GM19035 (cell line): ENCODE measurements around the gene PTCH1.
A peak's percentile ranks its signal among the peaks of the same experiment; 100 is the strongest.

Experiments
- ATAC-seq: cut with Tn5 transposase; IDR thresholded peaks from one replicate; pipeline ENCODE4 v1.9.1; 2021; ENCODE audit not compliant: unreplicated experiment

The PTCH1 gene

DNA sequence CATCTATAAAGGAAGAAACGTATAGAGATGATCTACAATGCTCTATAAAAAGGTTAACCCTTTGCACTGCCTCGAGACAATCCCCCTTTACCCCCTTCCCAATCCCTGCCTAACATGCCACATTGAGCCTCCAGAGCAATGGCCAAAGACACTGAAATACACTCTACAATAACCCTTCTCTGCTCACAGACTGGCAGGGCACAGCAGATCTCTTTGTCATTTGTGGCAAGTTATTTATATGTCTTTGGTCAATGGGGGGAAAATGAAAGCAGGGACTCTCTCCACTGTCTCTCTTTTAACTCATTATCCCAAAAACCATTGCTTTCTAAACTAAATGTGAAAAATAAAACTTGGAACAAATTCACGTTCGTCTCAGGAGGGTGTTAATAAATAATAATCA is 51.7 kb downstream of the PTCH1 start:
- ATAC-seq = no peak

DNA sequence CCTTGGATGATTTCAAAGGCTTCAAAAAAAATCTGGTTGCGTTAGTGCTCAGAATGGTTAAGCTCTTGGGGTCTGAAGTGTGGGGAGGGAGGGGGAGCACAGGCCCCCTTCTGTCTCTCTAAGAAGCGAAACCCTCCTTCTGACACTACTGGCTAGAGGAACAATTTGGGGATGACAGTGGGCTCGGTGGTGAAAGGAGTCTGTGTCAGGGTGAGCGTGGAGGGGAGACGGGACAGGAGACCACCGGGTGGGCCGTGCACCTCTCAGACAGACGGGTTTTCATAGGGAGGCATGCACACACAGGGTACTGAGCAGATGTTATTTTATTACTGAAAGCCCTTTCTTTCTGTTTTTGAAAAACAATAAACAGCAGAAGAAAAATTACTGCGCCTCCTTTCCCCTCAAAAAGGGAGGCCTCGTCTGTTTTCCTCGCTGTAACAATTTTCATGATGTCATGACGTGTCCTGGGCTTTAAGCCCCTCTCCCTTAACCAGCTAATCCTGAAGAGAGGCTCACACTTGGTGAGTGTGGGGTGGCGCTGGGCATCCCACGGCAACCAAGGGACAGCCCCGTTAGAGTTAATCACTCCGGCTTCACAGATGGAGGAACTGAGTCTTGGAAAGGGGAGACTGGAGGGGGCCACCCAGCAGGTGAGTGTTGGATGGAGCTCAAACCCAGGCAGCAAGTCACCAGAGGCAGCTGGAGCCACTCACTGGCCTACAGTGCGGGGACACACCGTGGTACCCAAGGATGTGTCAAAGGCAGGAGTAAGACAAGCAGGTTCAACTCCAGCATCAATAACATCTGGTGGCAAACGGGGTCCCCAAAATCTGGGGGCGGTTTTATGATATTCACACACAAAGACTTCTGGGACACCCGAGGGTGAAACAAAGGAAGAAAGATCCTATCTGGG is 53.4 kb downstream of the PTCH1 start:
- ATAC-seq = peak; percentile 11

DNA sequence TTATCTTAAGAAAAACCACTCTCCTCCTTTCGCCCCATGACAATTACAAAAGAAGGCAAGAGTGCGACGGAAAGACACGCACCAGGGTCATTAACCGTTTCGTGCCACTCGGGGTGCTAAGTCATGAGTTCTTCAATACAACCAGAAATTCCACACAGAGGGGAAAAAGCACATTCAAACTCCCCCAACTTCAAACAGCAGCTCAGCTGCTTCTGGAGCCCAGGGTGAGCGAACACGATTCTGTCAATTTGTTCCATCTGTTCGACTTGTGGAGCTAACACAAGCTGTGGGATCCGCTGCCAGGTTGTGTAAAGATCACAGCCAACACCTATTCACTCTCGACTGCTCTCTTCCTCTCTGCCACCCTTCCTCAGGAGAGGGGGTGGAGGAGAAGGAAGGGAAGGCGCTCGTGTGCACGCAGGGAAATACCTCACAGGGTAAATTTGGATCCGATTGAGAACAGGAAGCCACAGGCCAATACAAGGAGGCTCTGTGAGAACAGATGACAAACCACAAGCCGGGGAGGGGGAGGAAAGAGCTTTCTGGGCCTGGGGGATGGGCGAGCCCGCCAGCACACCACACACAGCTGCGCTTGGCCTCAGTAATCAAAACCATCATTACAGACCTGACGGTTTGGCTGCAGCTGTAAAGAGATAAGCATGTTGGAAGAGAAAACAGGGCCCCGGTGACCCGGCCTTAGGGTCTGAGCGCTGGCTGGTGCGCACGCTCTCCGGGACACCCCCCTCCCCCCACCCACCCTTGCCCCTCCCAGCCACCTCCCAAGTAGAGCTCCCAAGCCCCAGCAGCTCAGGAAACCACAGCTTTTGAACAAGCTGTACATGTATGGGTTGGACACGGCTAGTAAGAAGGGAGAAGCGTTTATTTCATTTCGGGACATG is 54.3 kb downstream of the PTCH1 start:
- ATAC-seq = peak; percentile 91

DNA sequence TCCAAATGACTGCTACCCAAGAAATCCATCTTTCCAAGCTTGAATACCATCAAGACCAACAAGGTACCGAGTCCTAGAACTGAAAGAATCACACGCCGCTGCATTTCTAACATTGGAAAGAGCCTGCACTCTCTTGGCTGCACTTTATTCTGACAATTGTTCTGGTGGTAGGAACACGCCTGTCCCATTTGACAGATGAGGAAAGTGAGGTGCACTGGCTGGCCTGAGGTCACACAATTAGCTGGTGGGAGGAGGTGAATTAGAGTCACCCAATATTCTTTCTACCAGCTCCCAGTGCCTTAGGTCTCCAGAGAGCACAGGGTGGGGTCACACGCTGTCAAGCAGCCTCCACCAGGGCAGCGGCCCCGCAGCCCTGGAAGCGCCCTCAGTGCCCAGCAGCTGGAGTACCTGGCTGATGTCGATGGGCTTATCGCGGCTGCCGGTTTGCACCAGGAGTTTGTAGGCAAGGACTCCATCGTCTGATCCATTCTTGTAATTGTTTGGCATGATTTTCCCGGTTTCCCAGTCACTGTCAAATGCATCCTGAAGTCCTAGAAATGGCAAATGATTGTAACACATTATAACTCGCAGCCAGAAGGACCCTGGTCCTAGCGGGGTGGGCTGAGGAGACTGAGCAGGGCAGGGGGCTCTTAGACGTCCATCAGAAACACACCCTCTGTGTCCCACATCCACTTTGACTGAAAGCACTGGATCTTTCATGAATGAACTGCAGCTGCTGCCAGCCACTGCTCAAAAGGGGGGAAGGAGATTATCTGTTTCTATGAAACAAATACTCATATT is 55.1 kb downstream of the PTCH1 start:
- no peak for ATAC-seq

DNA sequence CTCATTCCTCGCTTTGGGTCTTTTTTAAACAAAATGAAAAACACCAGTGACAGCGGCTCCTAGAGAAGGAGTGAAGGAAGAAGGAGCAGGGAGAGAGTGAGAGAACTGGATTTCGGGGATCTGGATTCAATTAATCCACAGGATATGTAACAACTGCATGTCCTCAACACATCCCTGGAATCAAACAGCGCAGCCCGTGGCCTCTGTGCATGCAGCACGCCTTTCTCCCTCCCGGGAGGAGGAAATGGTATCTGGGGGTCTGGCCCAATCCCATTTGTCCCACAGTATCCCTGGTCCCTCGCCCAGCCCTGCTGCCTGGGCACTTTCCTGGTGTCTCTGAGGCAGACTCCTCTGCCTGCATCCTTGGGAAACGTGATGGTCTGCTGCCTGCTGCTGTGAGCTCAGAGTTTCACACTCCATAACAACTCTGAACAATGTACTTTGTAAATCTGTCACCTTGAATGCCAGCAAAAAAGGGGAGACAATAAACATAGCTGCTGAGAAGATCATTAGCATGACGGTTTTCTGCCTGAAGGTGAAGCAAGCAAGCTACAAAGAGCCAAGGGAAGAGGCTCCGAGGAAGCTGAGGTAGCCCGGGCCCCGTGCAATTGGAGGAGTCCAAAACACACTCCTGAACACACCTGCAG is 56.1 kb downstream of the PTCH1 start:
- ATAC-seq = no peak

DNA sequence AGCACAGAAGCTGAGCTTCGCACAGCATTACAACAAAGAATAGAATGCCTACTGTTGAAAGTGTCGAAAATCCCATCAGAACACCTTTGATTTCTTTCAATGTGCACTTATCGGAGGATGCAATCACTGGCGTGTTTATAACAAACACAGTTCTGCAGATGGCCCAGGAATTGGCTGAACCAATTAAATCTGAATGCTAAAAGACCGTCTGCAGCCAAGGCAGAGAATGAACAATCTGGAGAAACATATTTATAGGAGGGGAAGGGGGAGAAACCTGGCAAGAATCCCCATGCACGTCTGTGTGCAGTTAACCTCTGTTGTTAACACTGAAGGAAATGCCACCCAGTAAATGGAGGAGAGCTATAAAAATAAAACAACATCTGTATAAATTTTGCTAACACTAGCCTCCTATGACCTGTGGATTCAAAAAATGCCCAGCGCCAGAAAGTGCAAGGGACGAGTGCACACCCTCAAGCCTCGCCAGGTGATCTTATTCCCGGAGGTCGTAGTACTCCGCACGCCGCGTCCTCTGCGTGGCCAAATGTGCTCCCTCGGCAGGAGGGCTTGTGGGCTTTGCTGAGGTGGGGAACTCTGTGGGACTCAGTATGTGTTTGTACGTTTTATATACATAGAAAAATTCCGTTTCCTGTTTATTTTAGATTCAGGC is 56.8 kb downstream of the PTCH1 start:
- ATAC-seq = no peak

DNA sequence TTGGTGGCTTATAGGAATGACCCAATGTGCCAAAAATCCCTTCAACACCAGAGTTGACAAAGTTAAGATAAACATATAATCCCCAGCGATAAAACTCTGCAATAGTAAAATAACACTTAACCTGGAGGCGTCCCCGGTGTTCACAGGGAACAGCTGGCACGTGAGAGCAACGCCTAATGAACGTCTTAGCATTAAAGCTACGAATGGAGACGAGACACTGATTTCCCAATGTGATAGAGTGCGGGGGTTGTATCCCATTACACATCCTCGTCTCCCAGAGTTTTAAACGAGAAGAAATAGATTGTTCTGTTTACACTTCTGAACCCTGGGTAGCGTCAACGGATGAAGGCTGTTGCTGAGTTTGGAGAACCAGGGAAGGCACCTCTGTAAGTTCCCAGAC is 57.6 kb downstream of the PTCH1 start:
- ATAC-seq = no peak

DNA sequence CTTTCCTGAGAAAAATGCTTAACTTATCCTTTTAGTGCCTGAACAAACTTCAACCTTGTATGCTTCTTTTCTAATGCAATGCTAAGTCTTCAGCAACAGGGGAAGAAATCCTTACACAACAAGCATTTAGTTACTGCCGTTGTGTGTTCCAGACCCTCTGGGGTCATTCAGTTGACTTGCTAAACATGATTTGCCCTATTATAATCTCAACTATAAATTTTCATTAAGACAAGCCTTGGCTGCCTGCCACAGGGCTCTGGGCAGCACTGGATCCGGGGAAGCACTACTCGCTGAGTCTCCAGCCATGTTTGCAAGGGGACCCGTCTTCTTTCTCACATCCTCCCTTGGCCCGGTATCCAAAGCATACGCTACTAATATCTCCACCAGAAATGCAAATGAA is 58.1 kb downstream of the PTCH1 start:
- no peak for ATAC-seq

DNA sequence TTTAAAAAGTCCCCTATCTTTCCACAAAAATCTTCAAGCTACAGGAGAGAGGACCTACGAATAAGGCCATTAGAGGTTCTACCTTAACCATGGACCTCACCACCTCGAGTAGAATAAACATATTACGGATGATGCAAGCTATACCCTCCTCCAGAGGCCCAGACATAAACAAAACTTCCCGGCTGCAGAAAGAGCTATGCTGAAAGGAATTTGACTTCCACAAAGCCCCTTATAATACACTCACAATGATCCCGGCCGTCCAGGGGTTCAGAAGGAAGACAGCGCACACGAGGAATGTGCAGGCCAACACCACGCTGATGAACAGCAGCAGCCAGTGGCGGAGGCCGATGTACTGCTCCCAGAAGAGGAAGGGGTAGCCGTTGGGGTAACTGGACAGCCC is 59.0 kb downstream of the PTCH1 start:
- no peak for ATAC-seq

DNA sequence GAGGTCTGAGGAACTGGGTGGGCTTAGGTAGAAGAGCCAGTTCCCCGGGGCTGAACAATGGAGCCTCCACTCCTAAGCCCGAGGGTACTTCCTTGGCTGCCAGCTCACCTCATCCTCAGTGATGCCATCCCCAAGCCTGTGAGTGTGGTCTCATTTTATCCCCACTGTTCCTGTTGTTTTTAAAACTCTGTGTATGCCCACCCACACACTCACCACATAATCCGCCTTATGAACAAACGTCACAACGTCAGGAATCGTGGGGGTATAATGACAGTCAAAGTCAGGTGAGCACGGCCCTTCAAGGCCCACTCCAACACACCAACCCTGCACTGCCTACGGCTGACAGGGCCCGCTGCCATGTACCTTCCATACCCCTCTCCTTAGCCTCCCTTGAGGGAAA is 61.1 kb downstream of the PTCH1 start:
- no peak for ATAC-seq

DNA sequence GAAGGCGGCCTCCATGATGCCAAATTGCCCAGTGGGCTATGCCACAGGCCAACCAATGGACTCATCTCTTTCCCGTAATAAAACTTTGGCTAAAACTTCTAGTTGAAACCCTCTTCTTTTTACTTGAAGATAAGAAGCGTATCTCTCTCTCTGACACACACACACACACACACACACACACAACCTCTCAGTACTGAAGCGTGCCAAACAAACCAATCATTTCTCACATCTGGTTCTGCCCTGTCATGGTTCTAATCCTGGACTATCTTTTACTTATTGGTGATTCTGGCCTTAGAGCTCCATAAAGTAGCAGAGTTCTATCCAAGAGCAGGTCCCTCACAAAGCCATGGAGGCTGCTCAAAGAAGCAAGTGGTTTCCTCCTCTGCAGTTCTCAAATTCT is 64.6 kb downstream of the PTCH1 start:
- ATAC-seq = no peak

DNA sequence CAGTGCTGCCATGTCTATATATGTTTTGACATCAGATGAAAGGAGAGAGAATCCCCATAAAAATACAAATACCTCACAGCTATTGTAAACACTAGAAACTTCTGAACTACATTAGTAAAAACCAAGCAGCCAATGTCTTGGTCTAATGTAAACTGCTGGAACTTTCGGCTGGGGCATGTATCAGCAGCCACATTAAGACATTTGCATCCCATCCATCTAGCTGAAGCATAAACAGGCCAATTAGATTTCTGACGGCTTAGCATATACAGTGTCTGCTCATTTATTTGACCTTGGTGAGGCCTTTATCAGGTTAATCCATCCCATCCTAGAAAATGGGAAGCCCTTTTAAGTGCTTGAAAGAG is 65.7 kb downstream of the PTCH1 start:
- ATAC-seq = no peak

DNA sequence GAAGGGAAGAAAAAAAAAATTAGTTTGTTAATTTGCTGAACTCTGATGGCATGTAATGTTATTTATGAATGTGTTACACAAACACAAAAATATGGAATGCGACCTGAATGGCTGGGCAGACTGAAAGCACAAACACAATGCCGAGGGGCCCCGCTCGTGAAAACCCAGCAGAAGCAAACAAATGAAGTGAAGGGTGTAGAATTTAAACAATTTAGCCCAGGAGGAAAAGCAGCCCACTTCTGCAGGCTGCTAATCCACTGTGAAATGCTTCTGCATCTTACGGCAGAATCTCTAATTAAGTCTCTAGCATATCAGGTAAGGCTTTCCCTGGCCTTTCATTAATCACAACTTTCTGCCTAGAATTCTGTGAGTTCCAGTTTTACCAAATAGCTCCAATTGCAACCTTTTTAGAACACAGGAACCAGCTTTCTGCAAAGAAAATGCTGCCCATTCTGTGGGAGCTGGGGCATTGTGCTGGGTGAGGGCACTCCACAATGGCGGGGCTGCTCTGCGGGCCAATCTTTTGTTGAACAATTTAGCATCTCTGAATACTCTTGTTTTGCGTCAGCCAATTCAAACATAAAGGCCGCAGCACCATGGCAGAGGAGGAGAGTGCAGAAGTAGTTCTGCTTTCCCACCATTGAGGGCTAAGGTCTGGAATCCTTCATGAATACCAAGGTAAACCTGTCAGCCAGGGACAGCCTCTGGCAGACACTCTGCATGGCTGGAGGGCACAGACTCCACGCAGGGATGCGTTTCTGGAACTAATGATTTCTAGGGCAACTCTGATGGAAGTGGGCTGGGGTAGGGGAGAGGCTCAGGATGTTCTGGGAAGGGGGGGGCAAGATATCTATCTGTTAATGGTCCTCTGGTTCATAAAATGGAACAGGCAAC is 66.4 kb downstream of the PTCH1 start:
- ATAC-seq = no peak

DNA sequence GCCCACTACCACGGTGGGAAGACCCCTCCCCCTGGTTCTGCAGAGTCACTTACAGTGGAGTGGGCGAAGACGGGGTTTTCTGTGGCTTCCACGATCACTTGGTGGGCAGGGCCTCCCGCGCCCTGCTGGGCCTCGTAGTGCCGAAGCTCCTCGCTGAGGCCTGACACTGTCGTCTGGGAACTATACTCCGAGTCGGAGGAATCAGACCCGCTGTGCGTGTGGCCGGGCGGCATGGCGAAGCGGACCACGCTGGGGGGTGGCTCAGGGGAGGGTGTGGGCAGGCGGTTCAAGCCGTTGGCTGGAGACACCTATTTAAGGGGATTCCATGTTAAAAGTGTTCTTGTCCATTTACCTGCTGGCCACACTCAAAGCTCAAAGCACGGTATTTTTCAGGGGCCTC is 67.8 kb downstream of the PTCH1 start:
- ATAC-seq = no peak

DNA sequence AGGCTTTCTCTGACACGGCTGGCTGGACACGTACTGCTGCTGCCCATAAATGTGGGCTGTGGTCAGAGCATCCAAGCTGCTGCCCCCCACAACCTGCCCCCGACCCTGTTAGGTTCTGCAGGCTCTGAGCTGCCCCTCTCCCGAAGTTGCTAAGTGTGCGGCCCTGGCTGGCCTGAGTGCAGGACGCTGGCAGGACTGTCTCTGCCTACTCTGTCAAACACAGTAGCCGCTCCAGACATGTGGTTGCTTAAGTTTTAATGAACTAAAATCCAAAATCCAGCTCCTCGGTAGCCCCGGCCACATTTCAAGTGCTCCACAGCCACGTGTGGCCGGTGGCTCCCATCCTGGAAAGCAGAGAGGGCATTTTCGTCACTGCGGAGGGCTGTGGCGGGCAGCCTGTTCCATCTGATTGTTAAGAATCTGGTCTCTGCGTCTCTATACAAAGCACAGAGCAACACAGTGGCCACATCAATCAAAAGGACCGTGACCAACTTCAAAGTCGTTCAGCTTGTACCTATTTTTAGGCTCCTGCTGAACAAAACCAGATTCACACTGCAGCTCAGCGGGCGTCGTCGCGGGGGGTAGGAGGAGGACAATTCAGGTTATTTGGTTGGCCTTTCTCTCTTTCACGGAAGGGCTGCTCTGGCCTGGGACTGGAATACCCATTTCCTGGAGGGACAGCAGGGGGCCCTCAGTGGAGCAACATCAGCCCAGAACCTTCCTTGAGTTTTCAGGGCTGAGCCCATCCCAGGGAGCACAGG is 68.9 kb downstream of the PTCH1 start:
- ATAC-seq = no peak

DNA sequence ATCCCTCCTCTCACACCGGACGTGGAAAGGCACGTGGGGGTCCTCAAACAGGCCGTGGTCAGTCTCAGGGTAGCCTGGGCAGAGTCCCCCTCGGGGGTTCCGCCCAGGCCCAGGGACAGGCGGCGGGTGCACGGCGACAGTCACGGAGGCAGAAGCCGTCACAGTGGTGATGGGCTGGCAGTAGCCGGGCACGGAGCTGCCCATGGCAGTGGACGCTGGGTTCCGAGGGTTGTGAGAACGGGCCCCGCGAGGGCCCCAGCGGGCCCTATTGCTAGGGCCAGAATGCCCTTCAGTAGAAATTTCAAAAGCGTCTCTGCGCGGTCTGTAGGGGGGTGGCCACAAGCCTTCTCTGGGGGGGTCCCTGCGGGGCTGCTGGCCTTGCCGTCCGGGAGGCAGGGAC is 69.8 kb downstream of the PTCH1 start:
- ATAC-seq = no peak

DNA sequence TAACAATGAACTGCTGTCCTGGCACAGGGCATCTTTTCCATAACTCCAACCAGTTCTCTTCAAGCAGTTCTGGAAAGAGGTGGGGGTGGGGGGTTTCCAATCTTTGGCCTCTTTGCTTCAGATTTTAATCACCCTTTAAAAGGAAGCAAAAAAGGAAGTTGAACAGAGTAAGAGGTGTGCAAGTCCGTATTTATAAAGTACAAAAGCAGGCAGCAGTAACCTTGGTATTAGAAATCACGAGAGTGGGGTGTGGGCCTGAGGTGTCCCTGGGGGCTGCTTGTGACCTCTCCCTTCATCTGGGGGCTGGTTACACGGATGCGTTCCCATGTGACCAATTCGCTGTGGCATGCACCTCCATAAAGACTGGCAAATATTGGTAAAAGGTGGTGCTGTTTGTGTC is 70.5 kb downstream of the PTCH1 start:
- ATAC-seq = no peak

DNA sequence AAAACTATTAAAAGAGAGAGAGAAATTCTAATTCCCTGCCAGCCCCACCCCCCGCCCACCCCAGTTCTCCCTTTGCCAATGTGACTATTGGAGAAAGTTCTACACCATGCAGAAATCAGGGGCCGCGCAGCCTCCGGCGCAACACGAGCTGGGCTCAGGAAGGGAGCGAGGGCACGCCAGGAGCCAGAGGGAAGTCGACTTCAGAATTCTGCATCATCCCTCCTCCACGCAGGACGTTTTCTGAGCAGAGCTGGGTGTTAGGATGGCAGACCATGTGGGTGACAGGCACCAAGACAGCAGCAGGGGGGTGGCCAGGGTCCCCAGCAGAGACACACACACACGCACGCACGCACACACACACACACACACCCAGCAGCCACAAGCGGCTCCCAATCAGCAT is 72.6 kb downstream of the PTCH1 start:
- ATAC-seq = no peak

DNA sequence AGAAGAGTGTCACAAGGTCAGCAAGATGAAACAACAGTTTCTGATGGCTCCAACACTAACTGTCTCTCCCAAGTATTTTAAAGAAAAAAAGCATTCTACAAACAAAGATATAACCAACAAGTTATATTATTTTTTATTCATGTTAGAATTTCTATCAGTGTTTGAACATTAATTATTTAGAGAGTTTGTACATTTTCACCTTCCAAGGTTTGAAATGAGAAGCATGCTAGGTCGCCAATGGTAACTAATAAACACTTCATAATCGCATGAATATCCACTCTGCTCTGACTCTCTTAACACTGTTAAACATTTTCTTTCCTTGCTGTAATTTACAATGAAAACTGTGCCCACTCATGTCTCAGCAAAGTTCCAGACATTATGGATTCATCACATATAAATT is 73.5 kb downstream of the PTCH1 start:
- ATAC-seq = no peak
